Measurements from ENCODE around the gene TOM1L2.

TOM1L2 gene

GRCh38 chr17:17820463-17821158 lies 151.6 kb downstream of the TOM1L2 start:
- Histone ChIP-seq H3K4me1 (peaks cover 90% of the 10 kb centered on the region), H3K9ac (peak overlapping the region; percentile 84), H4K20me1 (peaks cover 78% of the 10 kb centered on the region), H3K4me3 (peak overlapping the region; percentile 77), H3K4me2 (peak overlapping the region; percentile 100), H3K27ac (peak overlapping the region; percentile 90), H3K27me3 (no peaks in the 10 kb centered on the region), H3K9me3 (no peaks in the 10 kb centered on the region), H3K36me3 (peaks cover 72% of the 10 kb centered on the region)
- TF ChIP-seq Cebpa-rat (IDR thresholded peaks at IDR 0.05) = no peak

GRCh38 chr17:17820046-17820445 lies 152.2 kb downstream of the TOM1L2 start:
- H3K4me1 ChIP-seq = peaks cover 91% of the 10 kb centered on the region
- peak overlapping the region; percentile 90 for H3K27ac ChIP-seq

GRCh38 chr17:17819561-17819995 lies 152.6 kb downstream of the TOM1L2 start:
- Histone ChIP-seq H3K4me1 (peaks cover 91% of the 10 kb centered on the region), H3K27me3 (no peaks in the 10 kb centered on the region), H3K4me3 (0 out of 2 replicates have a peak overlapping the region, but pooled peaks have one; percentile 77), H4K20me1 (peaks cover 86% of the 10 kb centered on the region), H3K9me3 (no peaks in the 10 kb centered on the region), H3K9ac (0 out of 2 replicates have a peak overlapping the region, but pooled peaks have one; percentile 84), H3K27ac (peak overlapping the region; percentile 90), H3K4me2 (peak overlapping the region; percentile 100), H3K36me3 (peaks cover 82% of the 10 kb centered on the region)
- no peak for TF ChIP-seq Cebpa-rat (IDR thresholded peaks at IDR 0.05)

More at GRCh38 chr17:17820046-17820445, 152.2 kb downstream of the TOM1L2 start:
- H3K9ac ChIP-seq = peak overlapping the region; percentile 84
- peak overlapping the region; percentile 100 for H3K4me2 ChIP-seq
- H3K36me3 ChIP-seq = peaks cover 77% of the 10 kb centered on the region
- H3K9me3 ChIP-seq = no peaks in the 10 kb centered on the region
- TF ChIP-seq Cebpa-rat (IDR thresholded peaks at IDR 0.05) = no peak
- H3K4me3 ChIP-seq = peak overlapping the region; percentile 77; the same call in 1 of the 2 replicates
- peaks cover 82% of the 10 kb centered on the region for H4K20me1 ChIP-seq
- no peaks in the 10 kb centered on the region for H3K27me3 ChIP-seq

GRCh38 chr17:17819111-17819510 lies 153.1 kb downstream of the TOM1L2 start:
- no peak for TF ChIP-seq Cebpa-rat (IDR thresholded peaks at IDR 0.05)

GRCh38 chr17:17818088-17818526 lies 154.1 kb downstream of the TOM1L2 start:
- peaks cover 98% of the 10 kb centered on the region for H4K20me1 ChIP-seq

More at GRCh38 chr17:17819111-17819510, 153.1 kb downstream of the TOM1L2 start:
- Histone ChIP-seq H3K4me3 (no peak overlapping the region), H3K36me3 (peaks cover 87% of the 10 kb centered on the region), H3K27me3 (no peaks in the 10 kb centered on the region), H3K4me1 (peaks cover 91% of the 10 kb centered on the region), H3K27ac (peak overlapping the region; percentile 90; the same call in 1 of the 2 replicates), H4K20me1 (peaks cover 91% of the 10 kb centered on the region), H3K9ac (peak overlapping the region; percentile 40; the same call in 1 of the 2 replicates), H3K4me2 (peak overlapping the region; percentile 100; the same call in 1 of the 2 replicates), H3K9me3 (no peaks in the 10 kb centered on the region)

GRCh38 chr17:17817552-17817947 lies 154.7 kb downstream of the TOM1L2 start:
- no peak overlapping the region for H3K27ac ChIP-seq
- peaks cover 92% of the 10 kb centered on the region for H3K4me1 ChIP-seq
- no peak overlapping the region for H3K4me2 ChIP-seq
- peaks cover 97% of the 10 kb centered on the region for H3K36me3 ChIP-seq
- no peaks in the 10 kb centered on the region for H3K9me3 ChIP-seq
- H3K27me3 ChIP-seq = no peaks in the 10 kb centered on the region
- no peak overlapping the region for H3K9ac ChIP-seq
- H4K20me1 ChIP-seq = peaks cover 98% of the 10 kb centered on the region
- TF ChIP-seq Cebpa-rat (IDR thresholded peaks at IDR 0.05) = no peak
- no peak overlapping the region for H3K4me3 ChIP-seq

More at GRCh38 chr17:17818088-17818526, 154.1 kb downstream of the TOM1L2 start:
- no peak for TF ChIP-seq Cebpa-rat (IDR thresholded peaks at IDR 0.05)
- Histone ChIP-seq H3K27me3 (no peaks in the 10 kb centered on the region), H3K36me3 (peaks cover 97% of the 10 kb centered on the region), H3K4me1 (peaks cover 92% of the 10 kb centered on the region), H3K9me3 (no peaks in the 10 kb centered on the region), H3K4me3 (no peak overlapping the region), H3K4me2 (no peak overlapping the region), H3K9ac (no peak overlapping the region), H3K27ac (no peak overlapping the region)

GRCh38 chr17:17816831-17817551 lies 155.2 kb downstream of the TOM1L2 start:
- peaks cover 98% of the 10 kb centered on the region for H4K20me1 ChIP-seq
- TF ChIP-seq Cebpa-rat (IDR thresholded peaks at IDR 0.05) = no peak
- H3K4me2 ChIP-seq = no peak overlapping the region
- peak overlapping the region; percentile 22; the same call in 1 of the 2 replicates for H3K27ac ChIP-seq
- no peaks in the 10 kb centered on the region for H3K9me3 ChIP-seq
- peaks cover 98% of the 10 kb centered on the region for H3K36me3 ChIP-seq
- H3K27me3 ChIP-seq = no peaks in the 10 kb centered on the region
- 0 out of 2 replicates have a peak overlapping the region, but pooled peaks have one; percentile 34 for H3K9ac ChIP-seq
- H3K4me1 ChIP-seq = peaks cover 92% of the 10 kb centered on the region
- no peak overlapping the region for H3K4me3 ChIP-seq

GRCh38 chr17:17816240-17816814 lies 155.9 kb downstream of the TOM1L2 start:
- H3K27ac ChIP-seq = peak overlapping the region; percentile 22; the same call in 1 of the 2 replicates
- TF ChIP-seq Cebpa-rat (IDR thresholded peaks at IDR 0.05) = no peak
- no peaks in the 10 kb centered on the region for H3K27me3 ChIP-seq
- H3K4me1 ChIP-seq = peaks cover 92% of the 10 kb centered on the region
- peaks cover 97% of the 10 kb centered on the region for H3K36me3 ChIP-seq
- no peak overlapping the region for H3K4me3 ChIP-seq
- H4K20me1 ChIP-seq = peaks cover 98% of the 10 kb centered on the region
- 0 out of 2 replicates have a peak overlapping the region, but pooled peaks have one; percentile 34 for H3K9ac ChIP-seq
- no peaks in the 10 kb centered on the region for H3K9me3 ChIP-seq
- H3K4me2 ChIP-seq = no peak overlapping the region

GRCh38 chr17:17815436-17816200 lies 156.6 kb downstream of the TOM1L2 start:
- peaks cover 95% of the 10 kb centered on the region for H3K36me3 ChIP-seq
- peaks cover 98% of the 10 kb centered on the region for H4K20me1 ChIP-seq
- H3K27ac ChIP-seq = peak overlapping the region; percentile 59

More at GRCh38 chr17:17815436-17816200, 156.6 kb downstream of the TOM1L2 start:
- Histone ChIP-seq H3K9ac (peak overlapping the region; percentile 54), H3K4me3 (no peak overlapping the region), H3K9me3 (no peaks in the 10 kb centered on the region), H3K4me2 (peak overlapping the region; percentile 55), H3K27me3 (no peaks in the 10 kb centered on the region), H3K4me1 (peaks cover 85% of the 10 kb centered on the region)
- no peak for TF ChIP-seq Cebpa-rat (IDR thresholded peaks at IDR 0.05)

Measured in BLaER1 (cell line).